Stimulated activated CD8-positive, alpha-beta memory T cell treated with anti-CD3 and anti-CD28 coated beads, Interleukin-15, amount 100 ng/mL, for 4 hours (primary cell): ENCODE results near the gene ALKBH3.

Experiments
- DNase-seq, 2 donors: peaks; one replicate each; pipeline ENCODE4 v3.0.0-alpha.2; 2020; ENCODE audit warnings: low read depth in 2 of 2

ALKBH3 gene

DNA sequence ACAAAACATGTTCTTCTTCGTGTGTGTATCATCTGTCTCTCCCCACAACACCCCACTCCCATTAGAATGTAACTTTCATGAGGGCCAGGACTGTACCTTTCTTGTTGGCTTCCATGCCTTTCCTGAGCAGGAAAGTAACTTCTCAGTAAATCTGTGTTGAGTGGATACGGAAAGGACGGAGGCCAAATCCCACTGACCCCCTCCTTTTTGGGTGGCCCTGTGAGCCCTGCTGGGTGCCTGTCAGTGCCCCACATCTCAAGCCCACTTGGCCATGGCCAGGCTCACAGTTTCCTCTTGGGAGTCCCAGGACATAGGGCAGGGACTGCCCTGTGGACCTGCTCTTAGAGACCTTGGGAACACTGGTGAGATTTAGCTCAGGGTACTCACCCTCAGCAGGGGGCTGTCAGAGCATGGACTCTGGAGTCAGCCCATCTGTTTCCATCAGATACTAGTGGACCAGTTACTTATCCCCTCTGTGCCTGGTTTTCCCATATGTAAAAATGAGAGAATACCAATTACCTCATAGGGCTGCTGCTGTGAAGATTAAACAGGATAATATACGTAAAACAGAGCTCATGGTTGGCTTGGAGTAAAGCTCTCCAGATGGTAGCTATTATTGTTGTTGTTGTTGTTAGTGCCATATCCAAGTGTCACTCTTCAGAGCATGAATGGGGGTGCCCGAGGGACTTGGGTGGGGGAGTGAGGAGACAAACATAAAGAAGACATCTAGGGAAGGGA is 60.8 kb downstream of the ALKBH3 start:
- DNase-seq: no peak

DNA sequence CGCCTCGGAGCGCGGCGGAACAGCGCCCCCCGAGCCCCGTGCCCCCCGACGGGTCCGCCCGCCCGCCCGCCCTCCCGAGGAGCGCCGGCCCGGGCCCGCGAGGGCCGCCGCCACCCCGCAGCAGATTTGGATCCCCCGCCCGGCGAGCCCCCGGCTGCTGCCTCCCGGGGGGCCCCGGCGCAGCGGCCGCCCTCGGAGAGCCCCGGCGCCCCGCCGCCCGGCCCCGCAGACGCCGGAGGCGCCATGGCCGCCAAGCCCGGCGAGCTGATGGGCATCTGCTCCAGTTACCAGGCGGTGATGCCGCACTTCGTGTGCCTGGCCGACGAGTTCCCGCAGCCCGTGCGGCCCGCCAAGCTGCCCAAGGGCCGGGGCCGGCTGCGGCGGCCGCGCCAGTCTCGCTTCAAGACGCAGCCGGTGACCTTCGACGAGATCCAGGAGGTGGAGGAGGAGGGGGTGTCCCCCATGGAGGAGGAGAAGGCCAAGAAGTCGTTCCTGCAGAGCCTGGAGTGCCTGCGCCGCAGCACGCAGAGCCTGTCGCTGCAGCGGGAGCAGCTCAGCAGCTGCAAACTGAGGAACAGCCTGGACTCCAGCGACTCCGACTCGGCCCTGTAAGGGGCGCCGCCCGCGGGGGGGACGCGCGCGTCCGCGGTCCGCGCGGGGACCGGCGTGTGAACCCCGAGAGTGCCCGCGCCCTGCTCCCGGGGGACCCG is 62.2 kb downstream of the ALKBH3 start:
- no peak for DNase-seq

DNA sequence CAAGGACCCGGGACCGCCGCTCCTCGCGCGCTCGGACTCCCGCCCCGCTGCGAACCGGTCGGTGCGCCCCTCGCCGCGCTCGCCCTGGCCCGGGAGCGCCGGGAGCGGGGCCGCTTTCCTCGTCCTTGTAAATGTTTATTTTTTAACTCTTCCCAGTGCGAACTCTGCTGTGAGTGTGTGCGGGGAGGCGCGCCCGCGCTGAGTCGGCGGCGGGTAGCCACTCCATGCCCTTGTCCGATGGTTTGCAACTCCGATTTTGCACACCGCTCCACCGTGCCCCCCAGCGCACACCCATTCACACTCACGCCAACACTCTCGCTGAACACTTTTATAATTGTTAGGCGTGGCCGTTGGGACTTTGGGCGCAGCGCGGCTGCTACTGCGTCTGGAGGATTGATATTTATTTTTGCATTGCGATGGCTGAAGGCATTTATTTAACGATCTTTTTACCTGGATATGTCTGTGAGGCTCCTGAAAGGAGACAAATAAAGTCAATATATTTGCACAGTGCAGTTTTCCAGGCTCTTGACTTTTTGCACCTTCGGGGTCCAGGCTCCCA is 62.8 kb downstream of the ALKBH3 start:
- no peak for DNase-seq

DNA sequence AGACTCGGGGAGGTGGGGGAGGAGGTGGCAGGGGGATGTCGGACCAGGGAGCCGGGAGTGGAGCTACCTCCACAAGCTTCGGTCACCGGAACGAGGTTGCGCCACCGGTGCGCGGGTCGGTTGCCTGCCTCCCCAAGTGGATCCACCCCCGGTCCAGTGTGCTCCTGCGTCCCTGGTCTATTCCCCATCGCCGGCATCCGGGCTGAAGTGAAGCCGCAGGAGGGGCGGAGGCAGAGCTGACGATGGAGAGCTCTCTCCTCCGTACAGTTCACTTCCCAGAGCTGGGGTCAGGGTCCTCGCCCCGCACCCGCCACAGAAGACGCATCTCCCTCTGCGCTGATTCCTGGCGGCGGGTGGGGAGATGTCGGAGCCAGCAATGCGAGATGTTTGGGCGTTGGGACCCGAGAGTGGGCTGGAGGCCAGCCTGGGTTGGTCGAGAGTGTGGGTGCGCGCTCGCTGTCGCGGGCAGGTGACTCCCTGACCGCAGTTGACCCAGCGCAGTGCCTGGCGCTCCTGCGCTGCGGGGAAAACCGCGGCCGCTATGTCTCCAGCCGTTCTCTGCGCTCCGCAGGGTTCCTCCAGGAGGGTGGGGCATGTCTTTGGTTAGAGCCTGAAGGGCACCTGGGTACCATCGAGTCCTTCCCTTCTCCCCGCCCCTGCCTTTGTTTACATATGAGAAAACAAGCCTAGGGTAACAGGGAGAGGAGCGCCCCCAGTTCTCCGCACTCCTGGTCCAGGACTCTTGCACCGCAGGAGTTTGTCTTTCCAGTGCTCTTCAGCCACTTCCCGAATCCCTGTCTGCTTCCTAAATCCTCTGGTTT is 63.5 kb downstream of the ALKBH3 start:
- DNase-seq: no peak

DNA sequence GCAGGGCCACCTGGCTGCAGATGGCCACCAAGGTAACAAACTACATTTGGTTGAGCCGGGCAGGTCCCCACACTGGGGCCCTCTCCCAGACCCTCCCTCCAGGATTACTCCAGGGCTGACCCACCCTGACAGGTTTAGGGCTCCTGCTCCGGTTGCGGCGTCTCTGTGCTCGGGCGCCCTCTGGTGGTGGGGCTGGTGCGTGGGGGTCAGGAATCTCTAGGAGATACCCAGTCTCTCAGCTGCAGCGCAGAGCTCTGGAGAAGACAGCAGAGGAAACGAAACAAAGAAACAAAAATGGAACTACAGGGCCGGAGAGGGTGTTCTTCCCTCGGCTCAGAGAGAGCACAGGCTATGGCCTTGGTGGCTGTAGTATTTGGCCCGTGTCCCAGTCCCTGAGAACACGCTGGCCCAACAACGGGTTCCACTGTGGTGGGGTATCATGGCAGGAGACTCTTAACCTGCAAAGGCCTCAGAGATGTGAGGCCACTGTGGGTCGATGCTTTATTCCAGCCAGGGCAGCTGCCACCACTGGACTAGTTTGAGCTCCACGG is 64.2 kb downstream of the ALKBH3 start:
- DNase-seq: no peak

DNA sequence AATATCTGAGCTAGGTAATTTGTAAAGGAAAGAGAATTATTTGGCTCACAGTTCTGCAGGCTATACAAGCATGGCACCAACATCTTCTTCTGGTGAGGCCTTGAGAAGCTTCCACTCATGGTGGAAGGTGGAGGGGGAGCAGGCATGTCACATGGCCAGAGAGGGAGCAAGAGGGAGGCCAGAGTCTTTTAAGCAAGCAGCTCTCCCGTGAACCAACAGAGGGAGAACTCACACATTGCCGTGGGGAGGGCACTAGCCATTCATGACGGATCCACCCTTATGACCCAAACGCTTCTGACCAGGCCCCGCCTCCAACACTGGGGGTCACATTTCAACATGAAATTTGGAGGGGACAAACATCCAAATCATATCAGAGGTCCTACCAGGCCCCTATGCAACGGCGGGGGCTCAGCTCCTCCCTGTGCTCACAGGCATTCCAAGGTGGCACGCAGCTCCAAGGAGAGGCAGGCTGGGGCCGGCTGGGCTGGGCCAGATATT is 66.4 kb downstream of the ALKBH3 start:
- no peak for DNase-seq

DNA sequence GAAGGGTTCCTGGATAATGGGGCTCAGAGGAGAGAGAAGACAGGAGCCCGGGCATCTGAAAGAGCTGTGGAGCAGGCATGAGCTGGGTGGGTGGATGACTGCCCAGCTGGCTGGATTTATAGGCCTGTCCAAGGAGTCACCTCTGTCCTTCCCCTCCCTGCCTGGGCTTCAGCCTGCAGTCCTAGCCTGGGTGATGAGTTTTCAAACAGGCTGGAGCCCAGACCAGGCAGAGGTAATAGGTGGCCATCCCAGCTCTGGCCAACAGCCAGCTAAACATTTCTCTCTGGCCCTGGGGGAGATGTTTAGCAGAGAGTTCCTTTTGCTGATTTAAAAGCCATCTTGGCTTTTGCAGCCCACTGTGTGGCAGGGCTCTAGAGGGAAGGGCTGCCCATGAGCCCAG is 67.2 kb downstream of the ALKBH3 start:
- no peak for DNase-seq

DNA sequence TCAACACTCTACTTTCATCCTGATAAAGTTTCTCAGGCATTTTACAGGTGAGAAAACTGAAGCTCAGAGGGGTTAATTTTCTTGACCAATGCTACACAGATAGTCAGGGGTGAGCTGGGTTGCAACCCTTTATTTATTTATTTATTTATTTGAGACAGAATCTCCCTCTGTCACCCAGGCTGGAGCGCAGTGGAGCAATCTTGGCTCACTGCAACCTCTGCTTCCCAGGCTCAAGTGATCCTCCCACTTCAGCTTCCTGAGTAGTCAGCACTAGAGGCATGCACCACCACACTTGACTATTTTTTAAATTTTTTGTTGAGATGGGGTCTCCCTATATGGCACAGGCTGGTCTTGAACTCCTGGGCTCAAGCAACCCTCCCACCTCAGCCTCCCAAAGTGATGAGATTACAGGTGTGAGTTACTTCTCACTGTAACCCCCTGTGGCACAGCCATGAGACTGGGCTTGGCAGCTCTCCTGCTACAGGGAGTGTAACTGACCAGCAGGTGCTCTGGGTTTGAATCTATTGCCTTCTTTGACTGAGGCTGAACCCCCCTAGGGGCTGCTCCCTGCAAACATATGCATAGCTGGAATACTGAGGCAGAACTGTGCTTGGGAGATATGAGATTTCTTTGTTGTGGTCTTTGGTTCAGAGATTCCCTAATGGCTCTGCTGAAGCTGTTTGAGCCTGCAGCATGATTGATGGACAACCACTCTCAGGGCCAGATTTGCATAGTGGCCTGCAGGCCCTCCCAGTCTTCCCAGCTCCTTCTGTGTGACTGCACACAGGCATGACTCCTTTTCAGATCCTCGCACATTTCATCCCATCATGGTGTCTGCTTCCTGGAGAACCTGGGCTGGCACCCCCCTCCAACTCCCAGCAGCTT is 68.0 kb downstream of the ALKBH3 start:
- DNase-seq: no peak

DNA sequence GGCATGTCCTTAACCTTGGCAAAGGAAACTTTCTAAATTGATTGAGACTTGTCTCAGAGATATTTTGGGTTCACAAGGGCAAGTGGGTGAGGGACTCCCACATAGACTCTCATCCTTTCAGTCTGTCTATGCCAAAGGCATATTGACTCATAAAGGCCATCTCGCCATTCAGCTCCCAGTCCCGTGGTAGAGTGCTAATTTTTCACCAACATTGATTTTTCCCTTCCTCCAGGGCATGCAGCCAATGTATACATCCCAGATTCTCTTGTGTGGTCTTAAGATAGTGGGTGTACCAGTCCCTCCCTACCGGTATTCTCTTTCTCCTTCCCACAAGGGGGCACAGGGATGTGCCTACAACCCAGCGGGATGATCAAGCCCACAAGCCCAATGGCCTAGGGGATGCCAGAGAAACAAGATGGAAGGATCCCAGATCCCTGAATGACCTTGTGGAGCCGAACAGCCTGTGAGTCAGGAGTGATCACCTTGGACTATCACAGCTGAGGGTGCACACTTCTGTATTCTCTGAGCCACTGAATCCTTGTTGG is 69.8 kb downstream of the ALKBH3 start:
- DNase-seq: no peak

DNA sequence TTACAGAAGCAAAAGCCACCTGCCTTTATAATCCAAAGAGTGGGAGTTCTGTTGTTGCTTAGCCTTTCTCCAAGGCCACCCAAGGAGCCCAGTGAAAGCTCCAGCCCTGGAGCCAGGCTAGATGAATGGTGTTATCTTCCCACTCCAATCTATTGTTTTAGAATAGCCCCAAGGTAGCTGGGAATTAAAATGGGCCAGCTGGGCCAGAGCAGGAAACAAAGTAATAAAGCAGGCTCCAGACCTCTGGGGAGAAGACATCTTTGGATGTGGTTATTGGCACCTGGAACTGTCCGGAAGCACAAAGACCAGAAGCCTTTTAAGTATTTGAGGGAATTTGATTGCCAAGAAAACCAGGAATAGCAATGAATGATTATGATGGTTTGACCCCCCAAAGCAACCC is 70.6 kb downstream of the ALKBH3 start:
- no peak for DNase-seq

DNA sequence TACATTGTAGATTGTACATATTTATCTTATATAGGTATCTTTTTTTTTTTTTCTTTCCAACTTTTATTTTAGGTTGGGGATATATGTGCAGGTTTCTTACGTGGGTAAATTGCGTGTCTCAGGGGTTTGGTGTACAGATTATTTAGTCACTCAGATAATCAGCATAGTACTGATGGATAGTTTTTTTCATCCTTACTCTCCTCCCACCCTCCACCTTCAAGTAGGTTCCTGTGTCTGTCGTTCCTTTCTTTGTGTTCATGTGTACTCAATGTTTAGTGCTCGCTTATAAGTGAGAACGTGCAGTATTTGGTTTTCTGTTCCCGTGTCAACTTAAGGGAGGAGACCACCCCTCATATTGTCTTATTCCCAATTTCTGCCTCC is 71.4 kb downstream of the ALKBH3 start:
- DNase-seq: no peak

DNA sequence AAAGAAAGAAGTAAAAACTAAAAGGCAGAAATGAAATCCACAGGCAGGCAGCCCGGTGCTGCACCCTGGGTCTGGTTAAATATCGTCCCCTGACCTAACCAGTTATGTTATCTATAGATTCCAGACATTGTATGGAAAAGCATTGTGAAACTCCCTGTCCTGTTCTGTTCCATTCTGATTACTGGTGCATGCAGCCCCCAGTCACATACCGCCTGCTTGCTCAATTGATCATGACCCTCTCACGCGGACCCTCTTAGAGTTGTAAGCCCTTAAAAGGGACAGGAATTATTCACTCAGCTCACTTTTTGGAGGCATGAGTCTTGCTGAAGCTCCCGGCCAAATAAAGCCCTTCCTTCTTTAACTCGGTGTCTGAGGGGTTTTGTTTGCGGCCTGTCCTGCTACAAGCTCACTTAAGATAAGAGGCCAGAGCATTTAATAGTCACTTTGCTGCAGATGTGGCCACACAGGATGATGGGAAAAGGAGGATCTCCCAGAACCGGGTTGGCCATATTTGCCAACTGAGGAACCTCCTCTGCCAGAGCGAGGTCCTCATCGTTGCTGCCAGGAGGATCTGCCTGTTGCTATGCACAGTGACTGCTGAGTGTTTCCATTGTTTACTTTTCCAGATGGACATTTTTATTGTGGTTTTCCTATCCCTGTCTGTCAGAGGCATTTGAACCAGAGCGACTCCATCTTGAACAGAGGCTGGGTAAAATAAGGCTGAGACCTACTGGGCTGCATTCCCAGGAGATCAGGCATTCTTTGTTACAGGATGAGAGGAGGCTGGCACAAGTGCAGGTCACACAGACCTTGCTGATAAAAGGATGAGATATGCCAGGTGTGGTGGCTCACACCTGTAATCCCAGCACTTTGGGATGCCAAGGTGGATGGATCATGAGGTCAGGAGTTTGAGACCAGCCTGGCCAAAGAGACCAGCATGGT is 72.0 kb downstream of the ALKBH3 start:
- no peak for DNase-seq

DNA sequence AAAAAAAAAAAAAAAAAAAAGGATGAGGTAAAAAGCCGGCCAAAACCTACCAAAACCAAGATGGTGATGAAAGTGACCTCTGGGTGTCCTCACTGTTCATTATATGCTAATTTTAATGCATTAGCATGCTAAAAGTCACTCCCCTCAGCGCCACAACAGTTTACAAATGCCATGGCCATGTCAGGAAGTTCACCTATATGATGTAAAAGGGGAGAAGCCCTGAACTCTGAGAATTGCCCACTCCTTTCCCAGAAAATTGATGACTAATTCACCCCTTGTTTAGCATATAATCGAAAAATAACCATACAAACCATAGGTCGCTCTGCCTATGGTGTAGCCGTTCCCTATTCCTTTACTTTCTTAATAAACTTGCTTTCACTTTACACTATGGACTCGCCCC is 72.9 kb downstream of the ALKBH3 start:
- DNase-seq: no peak

DNA sequence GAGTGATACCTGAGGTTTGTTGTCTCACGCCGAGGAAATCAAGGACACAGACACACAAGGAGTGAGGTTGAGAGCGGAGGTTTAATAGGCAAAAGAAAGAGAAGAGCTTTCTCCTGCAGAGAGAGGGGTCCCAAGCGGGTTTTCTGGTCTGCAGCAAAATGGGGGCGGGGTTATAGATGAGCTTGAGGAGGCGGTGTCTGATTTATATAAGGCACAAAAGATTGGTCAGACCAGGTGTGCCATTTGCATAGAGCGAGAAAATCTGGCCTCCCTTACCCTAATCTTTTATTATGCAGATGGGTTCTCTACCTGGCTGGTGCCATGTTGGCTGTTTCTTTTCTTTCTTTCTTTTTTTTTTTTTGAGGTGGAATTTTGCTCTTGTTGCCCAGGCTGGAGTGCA is 73.6 kb downstream of the ALKBH3 start:
- no peak for DNase-seq

DNA sequence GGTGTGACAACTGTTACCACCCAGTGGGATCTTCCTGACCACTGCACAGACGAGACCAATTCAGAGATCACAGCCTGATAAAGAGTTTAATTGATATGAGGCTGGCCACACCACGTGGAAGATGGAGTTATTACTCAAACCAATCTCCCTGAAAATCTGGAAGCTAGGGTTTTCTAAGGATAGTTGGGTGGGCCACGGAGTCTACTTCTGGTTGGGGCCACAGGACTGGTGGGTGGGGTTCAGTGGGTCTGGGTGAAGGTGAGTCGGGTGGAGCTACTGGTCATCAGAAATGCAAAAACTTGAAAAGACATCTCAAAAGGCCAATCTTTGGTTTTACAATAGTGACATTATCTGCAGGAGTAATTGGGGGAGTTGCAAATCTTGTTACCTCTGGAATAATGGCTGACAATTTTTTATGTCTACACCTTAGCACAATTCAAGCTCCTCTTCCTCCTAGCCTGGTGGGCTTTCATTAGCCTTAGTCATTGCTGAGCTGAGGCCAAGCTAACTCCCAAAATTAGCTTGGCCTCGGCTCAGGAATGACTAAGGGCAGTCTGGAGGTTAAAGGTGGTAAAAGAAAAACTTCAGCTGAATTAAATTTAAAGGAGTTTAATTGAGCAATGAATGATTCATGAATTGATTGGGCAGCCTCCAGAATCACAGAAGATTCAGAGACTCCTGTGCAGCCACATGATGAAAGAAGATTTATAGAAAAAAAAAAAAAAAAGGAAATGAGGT is 74.9 kb downstream of the ALKBH3 start:
- no peak for DNase-seq

DNA sequence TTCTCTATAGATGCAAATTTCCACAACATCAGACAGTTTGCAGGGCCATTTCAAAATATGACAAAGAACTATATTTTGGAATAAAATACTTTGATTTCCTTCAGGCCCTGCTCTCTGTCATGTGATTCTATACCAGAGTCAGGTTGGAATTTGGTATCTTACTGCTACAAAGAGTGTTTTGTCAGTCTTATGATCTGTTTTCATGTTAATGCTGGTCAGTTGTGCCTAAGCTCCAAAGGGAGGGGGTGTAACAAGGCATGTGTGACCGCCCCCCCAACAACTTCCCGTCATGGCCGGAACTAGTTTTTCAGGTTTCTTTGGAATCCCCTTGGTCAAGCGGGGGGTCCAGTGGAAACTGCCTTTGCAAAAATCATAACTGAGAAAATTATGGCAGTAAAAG is 76.9 kb downstream of the ALKBH3 start:
- no peak for DNase-seq

DNA sequence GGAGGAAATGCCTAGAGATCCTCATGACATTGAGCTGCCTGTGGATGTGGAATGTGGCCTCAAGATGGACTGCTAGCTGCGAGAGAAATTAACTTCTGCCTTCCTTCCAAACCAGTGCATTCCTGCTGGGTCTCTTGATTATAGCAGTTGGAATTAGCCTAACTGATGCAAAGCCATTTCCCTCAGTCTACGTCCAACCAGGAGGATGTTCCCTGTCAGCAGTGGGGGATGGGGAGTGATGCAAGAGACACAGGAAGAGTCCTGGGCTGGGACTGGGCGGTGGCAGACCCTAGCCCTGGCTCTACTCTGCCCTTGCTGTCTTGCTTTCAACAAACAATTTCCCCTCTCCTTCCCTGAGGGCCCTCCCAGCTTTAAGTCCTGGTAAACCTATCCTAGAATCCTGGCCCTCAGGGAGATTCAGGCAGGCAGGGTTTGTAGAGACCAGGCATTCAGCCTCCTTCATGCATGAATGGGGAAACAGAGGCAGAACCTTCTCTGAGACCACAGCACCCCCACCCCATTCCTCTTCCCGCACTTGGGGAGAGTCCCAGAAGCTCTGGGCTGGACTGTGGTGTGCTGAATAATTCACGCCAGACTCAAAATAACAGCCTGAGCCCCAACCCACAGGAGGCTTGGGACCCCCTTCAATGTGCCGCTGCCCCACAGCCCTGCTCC is 78.8 kb downstream of the ALKBH3 start:
- no peak for DNase-seq
